Hepatocyte (in vitro differentiated cells): Measurements from ENCODE around the gene BCAN. TPM values are rescaled to one million over a fixed set of nuclear protein-coding genes. Genes with fewer than 3 reads are reported as not detected.

Experiments used
- DNase-seq: peaks from one replicate; pipeline ENCODE4 v3.0.0-alpha.2; 2016; ENCODE audit warnings: low spot score
- H2AFZ ChIP-seq: fragments of 200-600 bp; sonication (generic); 2 replicates; pipeline ENCODE4 v1.6.0; 2016; ENCODE audit warnings: antibody characterized with exemption, mild to moderate bottlenecking
- H3K27ac ChIP-seq: fragments of 200-600 bp; sonication (generic); 2 replicates; pipeline ENCODE4 v1.5.1; 2016; ENCODE audit warnings: mild to moderate bottlenecking
- H3K27me3 ChIP-seq: fragments of 200-600 bp; sonication (generic); 2 replicates; pipeline ENCODE4 v1.6.1; 2016
- H3K36me3 ChIP-seq: fragments of 200-600 bp; sonication (generic); replicated peaks from 2 replicates; pipeline ENCODE4 v1.5.1; 2016; ENCODE audit warnings: low read depth; ENCODE audit not compliant: insufficient read depth
- H3K4me1 ChIP-seq: fragments of 200-600 bp; sonication (generic); 2 replicates; pipeline ENCODE4 v1.5.1; 2016; ENCODE audit warnings: mild to moderate bottlenecking, moderate library complexity; ENCODE audit not compliant: insufficient read depth
- H3K4me2 ChIP-seq: fragments of 200-600 bp; sonication (generic); 2 replicates; pipeline ENCODE4 v1.6.0; 2016
- H3K4me3 ChIP-seq: fragments of 200-600 bp; sonication (generic); 2 replicates; pipeline ENCODE4 v1.5.1; 2016; ENCODE audit warnings: mild to moderate bottlenecking
- H3K79me2 ChIP-seq: fragments of 200-600 bp; sonication (generic); 2 replicates; pipeline ENCODE4 v1.6.0; 2017; ENCODE audit warnings: mild to moderate bottlenecking
- H3K9me2 ChIP-seq: fragments of 200-600 bp; sonication (generic); replicated peaks from 2 replicates; pipeline ENCODE4 v1.6.0; 2017; ENCODE audit warnings: mild to moderate bottlenecking; ENCODE audit not compliant: insufficient read depth
- H3K9me3 ChIP-seq: fragments of 200-600 bp; sonication (generic); 2 replicates; pipeline ENCODE4 v1.5.1; 2016; ENCODE audit warnings: low read depth, mild to moderate bottlenecking
- H4K20me1 ChIP-seq: fragments of 200-600 bp; sonication (generic); 2 replicates; pipeline ENCODE4 v1.6.0; 2016; ENCODE audit warnings: mild to moderate bottlenecking; ENCODE audit not compliant: insufficient read depth, poor library complexity, severe bottlenecking
- EZH2 ChIP-seq: fragments of 200-600 bp; sonication (generic); IDR thresholded peaks from 2 replicates; pipeline ENCODE4 v1.6.1; 2016; ENCODE audit warnings: antibody characterized with exemption, mild to moderate bottlenecking, borderline replicate concordance
- EZH2phosphoT487 ChIP-seq: fragments of 200-600 bp; sonication (generic); IDR thresholded peaks from one replicate; pipeline ENCODE4 v1.6.1; 2018; ENCODE audit warnings: antibody characterized with exemption, mild to moderate bottlenecking, low read depth, moderate library complexity; ENCODE audit not compliant: unreplicated experiment, severe bottlenecking
- WGBS: methylation state at CpG from one replicate; pipeline ENCODE4 v1.1.6; 2016; ENCODE audit warnings: low lambda C conversion rate; ENCODE audit errors: missing lambda C conversion rate; 5-methylcytosine and 5-hydroxymethylcytosine counted together
- polyA plus RNA-seq: library from polyadenylated mRNA; unstranded; fragments of >200 nt; fragmentation: Nextera tagmentation; extraction: Ambion mirVana; gene quantifications from 2 replicates; pipeline ENCODE4 v1.2.1, GENCODE V29; 2016
- total RNA-seq: library from RNA; depleted of rRNA; stranded (reverse); fragments of >200 nt; gene quantifications from 2 replicates; pipeline ENCODE4 v1.2.3, GENCODE V29; 2014
- TF ChIP-seq, protein P1 (sequence below): fragments of 200-600 bp; sonication (generic); IDR thresholded peaks from 2 replicates; pipeline ENCODE4 v1.5.1; 2016; ENCODE audit warnings: antibody characterized with exemption, mild to moderate bottlenecking; ENCODE audit not compliant: poor library complexity

The BCAN gene
- total and polyA plus RNA-seq, 2 experiments from 2014 or later: 0.03 TPM; not detected in 1

DNA sequence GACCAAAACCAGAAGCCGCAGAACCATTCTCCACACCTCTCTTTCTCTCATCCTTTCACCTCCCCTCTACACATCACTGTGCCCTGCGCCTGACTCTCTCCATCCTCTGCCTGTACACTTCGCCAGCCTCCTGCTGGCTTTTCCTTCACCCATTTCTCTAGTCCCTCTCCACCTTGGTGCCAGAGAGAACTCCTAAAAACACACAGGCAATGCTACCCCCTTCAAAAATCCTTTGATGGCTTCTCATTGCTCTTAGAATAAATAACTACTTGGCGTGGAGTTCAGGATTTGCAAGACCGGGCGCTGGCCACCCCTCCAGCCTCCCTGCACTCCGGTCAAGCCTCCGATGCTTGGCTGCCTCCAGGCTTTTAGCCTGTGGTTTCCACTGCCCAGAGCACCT is 54.8 kb downstream of the BCAN start:
- no peaks in the 10 kb centered on the region for H3K27me3 ChIP-seq
- H3K36me3 ChIP-seq: no peaks in the 10 kb centered on the region
- peaks cover 3% of the 10 kb centered on the region for H4K20me1 ChIP-seq
- H3K4me1 ChIP-seq: peaks cover 32% of the 10 kb centered on the region
- TF ChIP-seq EZH2 (no peak), EZH2phosphoT487 (no peak)
- TF ChIP-seq, protein P1, sequence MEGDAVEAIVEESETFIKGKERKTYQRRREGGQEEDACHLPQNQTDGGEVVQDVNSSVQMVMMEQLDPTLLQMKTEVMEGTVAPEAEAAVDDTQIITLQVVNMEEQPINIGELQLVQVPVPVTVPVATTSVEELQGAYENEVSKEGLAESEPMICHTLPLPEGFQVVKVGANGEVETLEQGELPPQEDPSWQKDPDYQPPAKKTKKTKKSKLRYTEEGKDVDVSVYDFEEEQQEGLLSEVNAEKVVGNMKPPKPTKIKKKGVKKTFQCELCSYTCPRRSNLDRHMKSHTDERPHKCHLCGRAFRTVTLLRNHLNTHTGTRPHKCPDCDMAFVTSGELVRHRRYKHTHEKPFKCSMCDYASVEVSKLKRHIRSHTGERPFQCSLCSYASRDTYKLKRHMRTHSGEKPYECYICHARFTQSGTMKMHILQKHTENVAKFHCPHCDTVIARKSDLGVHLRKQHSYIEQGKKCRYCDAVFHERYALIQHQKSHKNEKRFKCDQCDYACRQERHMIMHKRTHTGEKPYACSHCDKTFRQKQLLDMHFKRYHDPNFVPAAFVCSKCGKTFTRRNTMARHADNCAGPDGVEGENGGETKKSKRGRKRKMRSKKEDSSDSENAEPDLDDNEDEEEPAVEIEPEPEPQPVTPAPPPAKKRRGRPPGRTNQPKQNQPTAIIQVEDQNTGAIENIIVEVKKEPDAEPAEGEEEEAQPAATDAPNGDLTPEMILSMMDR: no peak
- H3K9me3 ChIP-seq: no peaks in the 10 kb centered on the region
- H3K79me2 ChIP-seq: peaks cover 5% of the 10 kb centered on the region
- no peak overlapping the region for H3K4me2 ChIP-seq
- 89% methylated on average over 8 of the region's 8 CpGs for WGBS
- no peak overlapping the region for H3K4me3 ChIP-seq
- no peak for DNase-seq
- H3K9me2 ChIP-seq: no peaks in the 10 kb centered on the region
- H3K27ac ChIP-seq: no peak overlapping the region
- H2AFZ ChIP-seq: no peak overlapping the region

DNA sequence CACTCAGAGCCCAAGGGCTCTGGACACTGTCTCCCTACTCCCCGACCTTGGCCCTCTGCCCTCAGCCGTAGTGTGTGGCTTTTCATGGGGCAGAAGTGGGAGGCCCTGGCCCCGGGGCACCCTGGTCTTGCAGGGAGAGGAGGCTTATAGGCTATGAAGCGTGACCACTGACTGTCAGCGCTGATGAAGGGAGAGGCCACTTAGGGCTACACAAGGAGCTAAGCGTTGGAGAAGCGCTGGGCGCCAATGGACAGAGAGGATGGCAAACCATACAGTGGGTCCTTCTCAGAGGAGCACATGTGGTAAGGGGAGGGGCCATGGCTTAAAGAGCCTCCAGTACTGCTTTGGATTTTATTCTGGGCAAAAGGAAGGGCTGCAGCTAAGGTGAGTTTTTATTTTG is 55.6 kb downstream of the BCAN start:
- peaks cover 12% of the 10 kb centered on the region for H3K79me2 ChIP-seq
- H3K4me1 ChIP-seq: peaks cover 25% of the 10 kb centered on the region
- H3K4me2 ChIP-seq: no peak overlapping the region
- no peaks in the 10 kb centered on the region for H3K9me2 ChIP-seq
- no peak for DNase-seq
- H3K9me3 ChIP-seq: no peaks in the 10 kb centered on the region
- H3K4me3 ChIP-seq: no peak overlapping the region
- H4K20me1 ChIP-seq: peaks cover 6% of the 10 kb centered on the region
- no peaks in the 10 kb centered on the region for H3K27me3 ChIP-seq
- 74% methylated on average over 8 of the region's 8 CpGs for WGBS
- H3K36me3 ChIP-seq: no peaks in the 10 kb centered on the region
- TF ChIP-seq EZH2 (no peak), EZH2phosphoT487 (no peak)
- TF ChIP-seq, protein P1: no peak
- H2AFZ ChIP-seq: no peak overlapping the region
- no peak overlapping the region for H3K27ac ChIP-seq

DNA sequence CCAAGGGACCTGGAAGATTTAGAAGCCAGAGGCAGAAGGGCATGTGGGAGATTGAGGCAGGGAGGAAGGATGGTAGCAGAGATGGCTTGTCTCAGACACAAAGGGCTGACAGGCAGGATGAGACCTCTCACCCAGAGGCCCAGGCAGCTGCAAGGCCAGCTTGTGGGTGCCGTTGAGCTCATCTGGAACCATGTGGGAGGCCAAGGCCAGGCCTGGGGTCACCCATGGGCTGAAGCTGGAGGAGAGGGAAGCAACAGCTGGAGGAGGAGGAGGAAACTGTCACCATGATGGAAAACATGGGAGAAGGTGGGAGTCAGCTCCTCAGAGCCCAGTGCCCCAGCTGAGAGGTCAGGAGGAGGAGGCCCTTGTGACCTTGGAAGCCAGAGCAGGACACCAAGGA is 57.1 kb downstream of the BCAN start:
- Histone ChIP-seq H4K20me1 (peaks cover 6% of the 10 kb centered on the region), H3K4me2 (no peak overlapping the region), H3K4me1 (peaks cover 20% of the 10 kb centered on the region), H3K27me3 (no peaks in the 10 kb centered on the region), H3K4me3 (no peak overlapping the region), H3K27ac (no peak overlapping the region), H3K9me2 (no peaks in the 10 kb centered on the region), H3K9me3 (no peaks in the 10 kb centered on the region), H3K79me2 (peaks cover 23% of the 10 kb centered on the region), H2AFZ (no peak overlapping the region), H3K36me3 (no peaks in the 10 kb centered on the region)
- WGBS: 100% methylated on average over 1 of the region's 1 CpG
- DNase-seq: no peak
- TF ChIP-seq, protein P1: no peak
- no peak for TF ChIP-seq EZH2phosphoT487
- no peak for TF ChIP-seq EZH2
